Activated naive CD8-positive, alpha-beta T cell (primary cell): Measurements from ENCODE around the gene NUDC.
"Not testable (repeated sequence)": the region's sequence is repeated elsewhere in the genome, so short reads cannot be mapped to it uniquely, and the experiment has no call there.

Experiments used
- H3K27ac Mint-ChIP-seq: one replicate; pipeline ENCODE4 v1.8.0; 2021; ENCODE audit warnings: mixed read lengths
- H3K27me3 Mint-ChIP-seq: one replicate; pipeline ENCODE4 v1.8.0; 2021; ENCODE audit warnings: mixed read lengths
- H3K36me3 Mint-ChIP-seq: one replicate; pipeline ENCODE4 v1.8.0; 2021; ENCODE audit warnings: mixed read lengths
- H3K4me1 Mint-ChIP-seq: one replicate; pipeline ENCODE4 v1.8.0; 2021; ENCODE audit warnings: low read depth, mixed read lengths
- H3K4me3 Mint-ChIP-seq: one replicate; pipeline ENCODE4 v1.8.0; 2021; ENCODE audit warnings: mild to moderate bottlenecking, mixed read lengths
- H3K9me3 Mint-ChIP-seq: one replicate; pipeline ENCODE4 v1.8.0; 2021; ENCODE audit warnings: low read depth, mixed read lengths

NUDC gene

DNA sequence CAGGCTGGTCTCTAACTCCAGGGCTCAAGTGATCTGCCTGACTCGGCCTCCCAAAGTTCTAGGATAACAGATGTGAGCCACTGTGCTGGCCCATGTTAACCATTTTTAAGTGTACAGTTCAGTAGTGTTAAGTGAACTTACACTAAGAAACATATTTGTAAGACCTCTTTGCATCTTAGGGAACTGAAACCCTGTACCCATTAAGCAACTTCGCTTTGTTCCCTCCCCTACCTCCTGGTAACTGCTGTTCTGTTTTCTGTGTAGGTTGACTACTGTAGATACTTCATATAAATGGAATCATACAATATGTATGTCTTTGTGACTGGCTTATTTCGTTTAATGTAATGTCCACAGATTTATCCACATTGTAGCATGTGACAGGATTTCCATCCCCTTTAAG lies 11.0 kb downstream of the NUDC start:
- H3K27ac Mint-ChIP-seq, result no peak overlapping the region

DNA sequence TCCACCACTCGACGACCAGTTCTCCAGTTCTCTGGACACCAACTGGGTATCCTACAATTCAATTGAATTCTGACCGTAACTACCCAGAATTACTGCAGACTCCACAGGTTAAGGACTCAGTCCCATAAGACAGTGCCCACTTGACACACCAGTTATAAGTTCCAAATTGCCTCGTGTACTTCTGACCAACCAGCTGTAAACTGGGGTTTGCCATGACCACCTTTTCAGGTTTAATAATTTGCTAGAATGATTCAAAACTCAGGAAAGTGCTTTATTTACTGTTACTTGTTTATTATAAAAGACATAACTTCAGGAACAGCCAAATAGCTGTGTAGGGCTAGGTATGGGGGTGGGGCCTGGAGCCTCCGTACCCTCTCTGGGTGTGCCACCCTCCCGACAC lies 15.3 kb downstream of the NUDC start:
- Mint-ChIP-seq H3K4me1 (no peaks in the 10 kb centered on the region), H3K27ac (no peak overlapping the region), H3K27me3 (no peaks in the 10 kb centered on the region), H3K36me3 (peaks cover 2% of the 10 kb centered on the region), H3K4me3 (no peak overlapping the region), H3K9me3 (no peaks in the 10 kb centered on the region)

More for the DNA sequence above, 11.0 kb downstream of the NUDC start:
- Mint-ChIP-seq H3K4me3 (no peak overlapping the region), H3K27me3 (no peaks in the 10 kb centered on the region), H3K36me3 (peaks cover 8% of the 10 kb centered on the region), H3K9me3 (no peaks in the 10 kb centered on the region), H3K4me1 (peaks cover 7% of the 10 kb centered on the region)

DNA sequence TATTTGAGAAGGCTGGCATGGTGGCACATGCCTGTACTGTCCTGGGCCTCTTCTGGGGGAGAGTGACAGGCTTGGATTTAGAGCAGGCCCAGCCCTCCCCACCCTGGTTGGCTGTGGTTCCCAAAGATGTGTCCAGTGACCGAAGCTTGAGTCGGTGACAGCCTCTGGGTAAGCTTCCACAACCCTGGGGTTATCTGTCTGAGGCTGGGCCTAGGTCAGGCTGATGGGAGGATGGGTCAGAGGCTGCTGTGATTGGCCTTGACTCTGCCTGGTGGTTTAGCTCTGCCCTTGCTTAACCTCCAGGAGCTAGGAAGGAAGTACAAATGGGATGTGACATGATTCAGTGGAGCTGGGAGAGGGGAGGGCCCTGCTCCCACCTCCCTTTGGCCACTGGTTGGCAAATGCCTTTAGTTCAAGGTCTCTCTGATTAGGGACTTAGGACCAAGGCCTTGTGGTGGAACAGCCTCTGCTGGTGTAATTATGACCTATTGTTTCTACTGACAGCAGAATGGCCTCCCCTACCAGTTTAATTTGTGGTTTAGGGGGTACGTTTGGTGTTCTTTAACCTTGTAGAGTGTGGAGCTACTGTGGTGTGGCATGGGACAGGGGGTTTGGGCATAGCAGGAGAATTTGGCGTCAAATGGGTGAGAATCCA lies 16.6 kb downstream of the NUDC start:
- Mint-ChIP-seq H3K36me3 (peaks cover 4% of the 10 kb centered on the region), H3K4me3 (no peak overlapping the region), H3K4me1 (no peaks in the 10 kb centered on the region), H3K9me3 (no peaks in the 10 kb centered on the region), H3K27ac (no peak overlapping the region), H3K27me3 (no peaks in the 10 kb centered on the region)

- Mint-ChIP-seq H3K4me3 (no peak overlapping the region), H3K4me1 (no peaks in the 10 kb centered on the region), H3K9me3 (no peaks in the 10 kb centered on the region), H3K36me3 (peaks cover 4% of the 10 kb centered on the region), H3K27ac (no peak overlapping the region), H3K27me3 (no peaks in the 10 kb centered on the region)
Measured at GRCh38 chr1:26938659-26939025, 17.1 kb downstream of the NUDC start.

DNA sequence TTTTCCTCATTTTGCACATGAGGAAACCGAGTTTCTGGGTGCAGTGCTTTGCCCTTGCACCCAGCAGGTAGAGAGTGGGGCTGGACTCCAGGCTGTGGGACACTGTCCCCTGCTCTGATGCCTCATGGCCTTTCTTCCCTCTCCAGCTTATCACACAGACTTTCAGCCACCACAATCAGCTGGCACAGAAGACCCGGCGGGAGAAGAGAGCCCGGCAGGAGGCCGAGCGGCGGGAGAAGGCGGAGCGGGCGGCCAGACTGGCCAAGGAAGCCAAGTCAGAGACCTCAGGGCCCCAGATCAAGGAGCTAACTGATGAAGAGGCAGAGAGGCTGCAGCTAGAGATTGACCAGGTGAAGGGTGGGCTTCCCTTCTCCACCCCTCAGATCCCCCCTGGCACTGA lies 19.8 kb downstream of the NUDC start:
- H3K27me3 Mint-ChIP-seq, result no peaks in the 10 kb centered on the region
- H3K9me3 Mint-ChIP-seq, result no peaks in the 10 kb centered on the region
- no peaks in the 10 kb centered on the region for H3K4me1 Mint-ChIP-seq
- H3K36me3 Mint-ChIP-seq, result peaks cover 2% of the 10 kb centered on the region
- no peak overlapping the region for H3K27ac Mint-ChIP-seq
- no peak overlapping the region for H3K4me3 Mint-ChIP-seq

DNA sequence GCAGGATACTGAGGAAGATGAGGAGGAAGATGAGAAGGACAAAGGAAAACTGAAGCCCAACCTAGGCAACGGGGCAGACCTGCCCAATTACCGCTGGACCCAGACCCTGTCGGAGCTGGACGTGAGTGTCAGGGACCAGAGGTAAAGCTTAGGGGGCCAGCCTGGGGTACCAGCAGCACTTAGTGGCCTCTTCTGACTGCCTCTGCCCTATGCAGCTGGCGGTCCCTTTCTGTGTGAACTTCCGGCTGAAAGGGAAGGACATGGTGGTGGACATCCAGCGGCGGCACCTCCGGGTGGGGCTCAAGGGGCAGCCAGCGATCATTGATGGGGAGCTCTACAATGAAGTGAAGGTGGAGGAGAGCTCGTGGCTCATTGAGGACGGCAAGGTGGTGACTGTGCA lies 21.1 kb downstream of the NUDC start:
- H3K36me3 Mint-ChIP-seq, result peaks cover 2% of the 10 kb centered on the region
- no peak overlapping the region for H3K27ac Mint-ChIP-seq
- H3K4me1 Mint-ChIP-seq, result no peaks in the 10 kb centered on the region
- no peaks in the 10 kb centered on the region for H3K27me3 Mint-ChIP-seq
- no peaks in the 10 kb centered on the region for H3K9me3 Mint-ChIP-seq
- no peak overlapping the region for H3K4me3 Mint-ChIP-seq

- peaks cover 2% of the 10 kb centered on the region for H3K36me3 Mint-ChIP-seq
- H3K9me3 Mint-ChIP-seq, result no peaks in the 10 kb centered on the region
- H3K27ac Mint-ChIP-seq, result no peak overlapping the region
- no peak overlapping the region for H3K4me3 Mint-ChIP-seq
- no peaks in the 10 kb centered on the region for H3K27me3 Mint-ChIP-seq
- H3K4me1 Mint-ChIP-seq, result peaks cover 1% of the 10 kb centered on the region
Measured at GRCh38 chr1:26945138-26945537, 23.6 kb downstream of the NUDC start.

- Mint-ChIP-seq H3K9me3 (no peaks in the 10 kb centered on the region), H3K4me1 (peaks cover 1% of the 10 kb centered on the region), H3K27me3 (no peaks in the 10 kb centered on the region), H3K36me3 (peaks cover 3% of the 10 kb centered on the region), H3K27ac (no peak overlapping the region), H3K4me3 (no peak overlapping the region)
Measured at GRCh38 chr1:26945728-26946127, 24.2 kb downstream of the NUDC start.

- Mint-ChIP-seq H3K27ac (no peak overlapping the region), H3K4me1 (peaks cover 1% of the 10 kb centered on the region), H3K27me3 (no peaks in the 10 kb centered on the region), H3K36me3 (peaks cover 5% of the 10 kb centered on the region), H3K4me3 (no peak overlapping the region), H3K9me3 (no peaks in the 10 kb centered on the region)
Measured at GRCh38 chr1:26946270-26946669, 24.7 kb downstream of the NUDC start.

DNA sequence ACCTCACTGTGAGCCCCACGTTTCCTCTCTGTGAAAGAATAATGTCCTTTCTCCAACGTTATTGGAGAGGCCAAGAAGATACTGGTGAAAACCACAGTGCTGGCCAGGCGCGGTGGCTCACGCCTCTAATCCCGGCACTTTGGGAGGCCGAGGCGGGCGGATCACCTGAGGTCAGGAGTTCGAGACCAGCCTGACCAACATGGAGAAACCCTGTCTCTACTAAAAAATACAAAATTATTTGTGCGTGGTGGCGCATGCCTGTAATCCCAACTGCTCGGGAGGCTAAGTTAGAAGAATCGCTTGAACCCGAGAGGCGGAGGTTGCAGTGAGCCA lies 27.1 kb downstream of the NUDC start:
- H3K36me3 Mint-ChIP-seq, H3K4me1 Mint-ChIP-seq, H3K9me3 Mint-ChIP-seq, H3K27ac Mint-ChIP-seq, H3K4me3 Mint-ChIP-seq, H3K27me3 Mint-ChIP-seq: not testable (repeated sequence)

DNA sequence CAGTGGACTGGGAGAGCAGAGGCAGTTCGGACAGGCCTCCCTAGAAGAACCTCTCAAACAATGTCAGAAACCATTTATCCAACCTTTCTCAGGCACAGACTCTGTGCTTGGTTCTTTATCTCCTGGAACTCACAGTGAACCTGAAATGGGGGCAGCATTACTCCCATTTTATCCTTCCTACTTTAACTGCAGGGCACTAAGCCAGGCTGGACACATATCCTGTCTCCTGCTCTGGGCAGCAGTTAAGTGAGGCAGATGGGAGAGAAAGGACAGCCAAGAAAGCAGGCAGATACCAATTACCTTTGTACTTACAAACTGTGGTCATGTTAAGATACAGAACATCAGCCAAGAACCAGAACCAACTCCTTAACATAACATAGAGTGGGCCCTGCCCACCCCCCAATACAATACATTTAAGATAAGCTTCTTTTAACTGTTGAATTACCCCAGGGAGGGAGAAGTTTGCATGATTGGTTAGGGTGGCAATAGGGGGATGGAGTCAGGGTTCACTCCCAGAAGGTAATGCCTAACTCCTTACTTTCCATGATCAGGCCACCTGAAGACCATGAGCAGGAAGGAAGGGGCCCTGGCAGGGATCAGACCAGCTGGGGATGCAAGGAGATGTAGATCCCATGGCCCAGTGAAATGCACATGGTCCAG lies 27.9 kb downstream of the NUDC start:
- Mint-ChIP-seq H3K4me3 (no peak overlapping the region), H3K27ac (no peak overlapping the region), H3K27me3 (no peaks in the 10 kb centered on the region), H3K36me3 (peaks cover 5% of the 10 kb centered on the region), H3K9me3 (no peaks in the 10 kb centered on the region), H3K4me1 (peaks cover 1% of the 10 kb centered on the region)

- Mint-ChIP-seq H3K4me3 (no peak overlapping the region), H3K9me3 (no peaks in the 10 kb centered on the region), H3K4me1 (peaks cover 1% of the 10 kb centered on the region), H3K27me3 (no peaks in the 10 kb centered on the region), H3K27ac (no peak overlapping the region), H3K36me3 (peaks cover 5% of the 10 kb centered on the region)
Measured at GRCh38 chr1:26949926-26950319, 28.4 kb downstream of the NUDC start.

DNA sequence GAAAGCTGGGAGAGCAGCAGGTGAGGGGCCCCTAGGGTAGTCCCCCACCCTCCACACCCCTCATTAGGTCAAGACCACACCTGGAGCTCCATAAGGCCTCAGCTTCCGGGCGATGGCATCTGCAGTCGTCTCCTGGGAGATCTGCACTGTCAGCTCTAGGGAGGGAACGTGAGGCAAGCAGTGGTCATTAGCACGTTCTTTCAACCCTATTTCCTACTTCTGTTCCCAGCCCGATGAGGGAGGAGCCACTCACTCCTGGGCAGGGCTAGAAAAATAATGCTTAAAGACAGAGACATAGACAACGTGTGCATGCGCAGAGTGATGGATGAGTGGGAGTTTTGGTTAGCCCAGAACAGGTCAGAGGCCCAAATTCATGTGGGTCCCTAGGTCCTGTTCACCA lies 29.1 kb downstream of the NUDC start:
- H3K4me1 Mint-ChIP-seq, result peaks cover 1% of the 10 kb centered on the region
- peaks cover 5% of the 10 kb centered on the region for H3K36me3 Mint-ChIP-seq
- H3K4me3 Mint-ChIP-seq, result no peak overlapping the region
- H3K9me3 Mint-ChIP-seq, result no peaks in the 10 kb centered on the region
- H3K27ac Mint-ChIP-seq, result no peak overlapping the region
- H3K27me3 Mint-ChIP-seq, result no peaks in the 10 kb centered on the region

GRCh38 chr1:26951216-26951615 lies 29.7 kb downstream of the NUDC start:
- no peak overlapping the region for H3K4me3 Mint-ChIP-seq
- no peak overlapping the region for H3K27ac Mint-ChIP-seq
- no peaks in the 10 kb centered on the region for H3K27me3 Mint-ChIP-seq
- H3K4me1 Mint-ChIP-seq, result peaks cover 1% of the 10 kb centered on the region
- no peaks in the 10 kb centered on the region for H3K9me3 Mint-ChIP-seq
- H3K36me3 Mint-ChIP-seq, result peaks cover 9% of the 10 kb centered on the region

- Mint-ChIP-seq H3K4me3 (no peak overlapping the region), H3K27ac (no peak overlapping the region), H3K9me3 (no peaks in the 10 kb centered on the region), H3K36me3 (peaks cover 10% of the 10 kb centered on the region), H3K4me1 (peaks cover 1% of the 10 kb centered on the region), H3K27me3 (no peaks in the 10 kb centered on the region)
Measured at GRCh38 chr1:26951821-26952497, 30.4 kb downstream of the NUDC start.

- Mint-ChIP-seq H3K27ac (no peak overlapping the region), H3K9me3 (no peaks in the 10 kb centered on the region), H3K4me1 (peaks cover 1% of the 10 kb centered on the region), H3K4me3 (no peak overlapping the region), H3K36me3 (peaks cover 10% of the 10 kb centered on the region), H3K27me3 (no peaks in the 10 kb centered on the region)
Measured at GRCh38 chr1:26953374-26953773, 31.8 kb downstream of the NUDC start.
